ENCODE measurements around the gene ADAM23.

DNA sequence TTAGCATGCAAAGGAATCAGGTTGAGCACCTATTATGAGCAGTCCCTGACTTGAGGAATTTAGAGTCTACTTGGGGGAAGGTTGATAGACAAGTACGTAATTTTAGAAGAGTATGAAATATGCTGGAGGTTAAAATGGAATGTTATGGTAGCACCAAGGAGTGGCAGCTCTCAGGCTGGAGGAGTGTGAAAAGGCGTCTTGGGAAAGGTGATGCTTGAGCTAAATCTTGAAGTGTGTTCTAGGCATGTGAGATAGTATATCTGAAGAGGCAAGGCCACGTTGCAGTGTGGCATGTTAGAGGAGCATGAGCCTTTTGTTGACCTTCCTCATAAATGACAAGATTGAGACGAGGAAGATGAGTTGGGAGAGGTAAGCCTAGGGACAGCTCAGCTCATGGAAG lies 39.3 kb downstream of the ADAM23 start:
- TF ChIP-seq, protein P1, sequence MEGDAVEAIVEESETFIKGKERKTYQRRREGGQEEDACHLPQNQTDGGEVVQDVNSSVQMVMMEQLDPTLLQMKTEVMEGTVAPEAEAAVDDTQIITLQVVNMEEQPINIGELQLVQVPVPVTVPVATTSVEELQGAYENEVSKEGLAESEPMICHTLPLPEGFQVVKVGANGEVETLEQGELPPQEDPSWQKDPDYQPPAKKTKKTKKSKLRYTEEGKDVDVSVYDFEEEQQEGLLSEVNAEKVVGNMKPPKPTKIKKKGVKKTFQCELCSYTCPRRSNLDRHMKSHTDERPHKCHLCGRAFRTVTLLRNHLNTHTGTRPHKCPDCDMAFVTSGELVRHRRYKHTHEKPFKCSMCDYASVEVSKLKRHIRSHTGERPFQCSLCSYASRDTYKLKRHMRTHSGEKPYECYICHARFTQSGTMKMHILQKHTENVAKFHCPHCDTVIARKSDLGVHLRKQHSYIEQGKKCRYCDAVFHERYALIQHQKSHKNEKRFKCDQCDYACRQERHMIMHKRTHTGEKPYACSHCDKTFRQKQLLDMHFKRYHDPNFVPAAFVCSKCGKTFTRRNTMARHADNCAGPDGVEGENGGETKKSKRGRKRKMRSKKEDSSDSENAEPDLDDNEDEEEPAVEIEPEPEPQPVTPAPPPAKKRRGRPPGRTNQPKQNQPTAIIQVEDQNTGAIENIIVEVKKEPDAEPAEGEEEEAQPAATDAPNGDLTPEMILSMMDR (IDR thresholded peaks at IDR 0.05): no peak
- TF ChIP-seq ZFX (IDR thresholded peaks at IDR 0.05; ENCODE audit: borderline replicate concordance): no peak
